ENCODE results near the gene KLHL5.
"Not testable (repeated sequence)": the region's sequence is repeated elsewhere in the genome, so short reads cannot be mapped to it uniquely, and the experiment has no call there.

The KLHL5 gene

GRCh38 chr4:39062094-39062769 lies at the start of gene KLHL5:
TSS of gene KLHL5 (plus strand) at chr4:39062232. CDS start at chr4:39062653, 421 bp downstream.
- DNase-seq = no peak

- DNase-seq = no peak
Measured at GRCh38 chr4:39014028-39014427, 48.0 kb upstream of the KLHL5 start.

- DNase-seq = no peak
Measured at GRCh38 chr4:39020130-39020529, 41.9 kb upstream of the KLHL5 start.

DNA sequence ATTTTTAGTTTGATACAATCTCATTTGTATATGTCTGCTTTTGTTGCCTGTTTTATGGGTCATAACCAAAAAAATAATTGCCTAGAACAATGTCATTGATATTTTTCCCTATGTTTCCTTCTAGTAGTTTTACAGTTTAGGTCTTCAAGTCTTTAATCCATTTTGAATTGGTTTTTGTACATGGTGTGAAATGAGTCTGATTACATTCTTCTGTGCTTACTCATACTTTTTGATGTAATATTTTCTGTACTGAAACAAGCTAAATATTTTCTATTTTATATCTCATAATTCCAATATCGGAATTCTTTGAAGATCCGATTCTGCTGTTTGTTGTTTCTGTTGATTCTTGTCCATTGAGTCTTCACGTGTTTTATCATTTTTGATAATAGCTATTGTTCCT lies 40.4 kb upstream of the KLHL5 start:
- no peak for DNase-seq

GRCh38 chr4:39022241-39022640 lies 39.8 kb upstream of the KLHL5 start:
- no peak for DNase-seq

GRCh38 chr4:39023059-39023458 lies 39.0 kb upstream of the KLHL5 start:
- DNase-seq = no peak

GRCh38 chr4:39024311-39024865 lies 37.6 kb upstream of the KLHL5 start:
- no peak for DNase-seq

DNA sequence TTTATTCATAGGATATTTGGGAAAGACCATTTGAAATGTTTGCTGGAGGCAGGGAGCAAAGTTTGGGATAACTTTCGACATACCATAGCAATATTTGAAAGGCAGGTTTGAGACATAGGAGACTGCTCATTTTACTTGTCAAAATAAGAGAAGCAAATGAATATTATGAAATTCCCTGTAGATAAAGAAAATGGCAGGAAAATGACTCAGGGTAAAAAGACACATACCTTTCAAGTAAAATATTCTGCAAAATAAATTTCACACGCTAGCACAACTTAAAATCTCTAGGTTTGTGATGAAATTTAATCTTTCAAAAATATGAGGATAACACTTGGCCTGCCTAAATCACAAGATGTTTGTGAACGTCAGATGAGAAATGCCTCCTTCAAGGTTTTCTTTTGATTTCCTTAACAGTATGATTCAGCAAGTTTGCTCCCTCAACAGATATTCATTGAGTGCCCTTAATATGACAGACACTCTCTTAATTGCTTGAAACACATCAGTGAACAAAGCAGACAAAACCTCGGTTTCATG lies 36.4 kb upstream of the KLHL5 start:
- DNase-seq = no peak

- DNase-seq = no peak
Measured at GRCh38 chr4:39026096-39026495, 35.9 kb upstream of the KLHL5 start.

- DNase-seq = no peak
Measured at GRCh38 chr4:39029752-39030694, 32.0 kb upstream of the KLHL5 start.

DNA sequence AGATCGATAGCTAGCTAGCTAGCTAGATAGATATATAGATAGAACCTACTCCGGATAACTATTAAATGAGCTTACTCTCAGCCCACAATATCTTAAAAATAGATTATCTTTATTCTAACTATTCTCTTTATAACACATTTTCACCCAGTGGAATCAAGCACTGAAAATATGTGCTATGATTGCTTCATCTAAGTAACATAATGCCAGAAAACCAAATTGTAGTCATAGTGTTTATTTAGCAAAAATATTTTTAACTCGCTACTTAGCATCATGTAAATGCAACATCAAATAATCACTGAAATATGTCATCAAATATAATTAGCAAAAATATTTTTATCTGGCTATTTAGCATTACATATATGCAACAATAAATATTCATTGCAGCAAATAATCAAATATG lies 31.3 kb upstream of the KLHL5 start:
- no peak for DNase-seq

DNA sequence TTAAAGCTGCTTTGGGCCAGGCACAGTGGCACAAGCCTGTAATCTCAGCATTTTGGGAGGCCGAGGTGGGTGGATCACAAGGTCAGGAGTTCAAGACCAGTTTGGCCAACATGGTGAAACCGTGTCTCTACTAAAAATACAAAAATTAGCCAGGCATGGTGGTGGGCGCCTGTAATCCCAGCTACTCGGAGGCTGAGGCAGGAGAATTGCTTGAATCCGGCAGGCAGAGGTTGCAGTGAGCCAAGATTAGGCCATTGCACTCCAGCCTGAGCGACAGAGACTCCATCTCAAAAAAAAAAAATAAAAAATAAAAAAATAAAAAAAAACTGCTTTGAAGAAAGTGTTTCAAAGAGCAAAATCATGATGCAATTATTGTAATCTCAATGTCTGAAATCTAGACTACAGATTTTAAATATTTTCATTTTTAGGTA lies 30.4 kb upstream of the KLHL5 start:
- not testable (repeated sequence) for DNase-seq

DNA sequence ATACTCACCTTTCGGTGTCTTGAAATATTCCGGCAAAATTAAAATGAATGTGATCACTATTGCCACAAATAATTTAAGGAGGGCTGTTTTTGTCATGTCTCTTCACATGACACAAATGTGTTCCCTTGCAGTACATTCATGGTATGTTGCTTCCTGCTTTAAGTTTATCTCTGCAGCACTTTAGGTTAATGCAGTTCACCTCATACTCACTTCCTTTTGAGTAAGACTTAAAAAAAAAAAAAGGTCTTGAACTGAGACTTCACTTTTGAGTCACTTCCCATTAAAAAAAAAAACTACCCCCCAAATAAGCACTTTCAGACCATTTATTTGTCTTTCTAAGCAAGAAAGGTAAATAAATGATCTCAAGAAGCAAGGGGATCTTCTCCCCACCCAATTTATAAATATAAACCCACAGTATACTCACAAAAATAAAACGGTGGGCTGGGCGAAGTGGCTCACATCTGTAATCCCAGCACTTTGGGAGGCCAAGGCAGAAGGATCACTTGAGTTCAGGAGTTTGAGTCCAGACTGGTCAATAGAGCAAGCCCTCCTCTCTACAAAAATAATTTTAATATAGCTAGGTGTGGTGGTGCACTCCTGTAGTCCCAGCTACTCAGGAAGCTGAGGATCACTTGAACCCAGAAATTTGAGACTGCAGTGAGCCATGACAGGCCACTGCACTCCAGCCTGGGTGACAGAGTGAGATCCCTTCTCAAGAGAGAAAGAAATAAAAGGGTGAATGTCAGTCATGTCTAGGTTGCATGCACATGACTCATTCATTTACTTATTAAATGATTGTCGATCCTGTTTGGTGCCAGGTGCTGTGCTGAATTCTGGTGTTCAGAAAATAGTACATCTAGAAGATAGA lies 29.6 kb upstream of the KLHL5 start, which contains the start of gene TMEM156:
TMEM156 (minus strand) TSS at position 192 of the 868 bp plus-strand sequence; CDS start at position 96, 96 bp downstream.
- DNase-seq = no peak

- no peak for DNase-seq
Measured at GRCh38 chr4:39036172-39036571, 25.9 kb upstream of the KLHL5 start.

- DNase-seq = no peak
Measured at GRCh38 chr4:39037491-39037825, 24.6 kb upstream of the KLHL5 start.

DNA sequence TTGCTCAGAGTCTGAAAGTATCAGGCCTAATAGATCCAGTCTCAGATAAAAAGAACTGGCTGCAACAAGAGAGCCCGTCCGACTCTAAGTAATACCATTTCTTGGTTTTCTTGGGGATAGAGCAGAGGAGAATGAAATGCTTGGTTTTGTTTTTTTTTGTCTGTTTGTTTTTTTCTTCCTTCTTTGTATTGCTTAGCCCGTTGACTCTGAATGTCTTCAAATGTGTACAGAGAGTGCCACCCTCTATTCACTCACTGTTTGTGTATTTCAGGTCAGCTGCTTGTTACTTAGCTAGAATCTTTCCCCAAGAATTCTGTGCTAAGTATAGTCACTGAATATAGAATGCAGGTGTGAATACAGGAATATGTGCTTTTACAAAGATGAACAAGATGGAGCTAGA lies 24.1 kb upstream of the KLHL5 start:
- DNase-seq = no peak

DNA sequence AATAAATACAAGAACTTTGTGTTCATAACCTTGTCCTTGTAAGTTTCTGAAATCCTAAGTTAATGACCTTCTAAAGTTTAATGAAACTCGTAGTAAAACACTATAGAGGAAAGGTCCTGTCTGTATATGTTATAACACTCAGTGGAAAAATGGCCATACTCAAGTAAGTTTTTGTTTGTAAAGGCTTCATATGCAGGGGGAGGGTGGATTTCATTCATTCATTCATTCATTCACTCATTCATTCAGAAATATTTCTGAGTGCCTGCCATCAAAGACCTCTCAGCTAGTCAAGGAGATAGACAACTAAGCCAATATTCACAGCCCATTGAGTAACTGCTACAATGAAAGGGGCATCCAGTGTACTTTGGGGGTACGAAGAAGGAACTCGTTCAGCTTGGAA lies 22.9 kb upstream of the KLHL5 start:
- DNase-seq = no peak

GRCh38 chr4:39042366-39042765 lies 19.7 kb upstream of the KLHL5 start:
- no peak for DNase-seq

GRCh38 chr4:39043058-39043860 lies 18.8 kb upstream of the KLHL5 start:
- no peak for DNase-seq

GRCh38 chr4:39043861-39044363 lies 18.1 kb upstream of the KLHL5 start:
- DNase-seq = no peak

DNA sequence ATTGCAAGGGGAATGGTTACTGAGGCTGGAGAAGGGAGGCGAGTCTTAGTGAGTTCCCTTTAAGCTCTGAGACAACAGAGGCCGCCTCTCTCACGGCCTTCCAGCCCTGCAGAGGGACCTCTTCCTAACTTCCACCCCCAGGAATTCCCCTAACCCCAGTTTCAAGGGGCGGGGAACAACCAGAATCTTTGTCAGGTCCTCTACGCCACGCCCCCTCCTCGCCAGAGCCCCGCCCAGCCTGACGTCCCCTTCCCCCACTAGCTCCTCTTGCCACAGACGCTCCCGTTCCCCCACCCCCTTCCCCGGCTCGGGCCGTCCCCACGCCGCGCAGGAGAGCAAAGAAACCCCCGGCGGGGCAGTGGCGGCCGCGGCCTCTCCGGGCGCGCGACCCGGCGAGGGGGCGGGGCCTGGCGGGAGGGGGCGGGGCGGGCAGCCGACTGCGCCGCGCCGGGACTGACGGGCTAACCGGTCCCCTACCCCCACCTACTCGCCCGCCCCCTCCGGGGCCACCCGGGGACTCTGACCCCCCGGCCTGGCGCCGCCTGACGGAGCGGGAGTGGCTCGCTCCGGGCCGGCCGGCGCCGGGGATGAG lies 17.6 kb upstream of the KLHL5 start:
- DNase-seq = peak; percentile 63 to 66
